ENCODE data around the gene MAML2. TPM values are rescaled to one million over a fixed set of nuclear protein-coding genes. Genes with fewer than 3 reads are reported as not detected.

Gene MAML2
- total RNA-seq, 1 experiment from 2014 or later, result 22.7 TPM

GRCh38 chr11:96388891-96389719 lies 46.1 kb upstream of the MAML2 start:
- intact Hi-C loops (cut with micrococcal nuclease; ENCODE audit: unreplicated experiment), result no loop called here
- Mint-ChIP-seq H3K27ac (ENCODE audit: unreplicated experiment) (peak overlapping the region; percentile 93), H3K9me3 (ENCODE audit: low read depth, unreplicated experiment) (peaks cover 3% of the 10 kb centered on the region), H3K4me3 (ENCODE audit: low read depth, unreplicated experiment) (peak overlapping the region; percentile 92), H3K27me3 (ENCODE audit: unreplicated experiment) (no peaks in the 10 kb centered on the region), H3K36me3 (ENCODE audit: insufficient read depth, unreplicated experiment) (peaks cover 34% of the 10 kb centered on the region), H3K4me1 (ENCODE audit: low read depth, unreplicated experiment) (peaks cover 33% of the 10 kb centered on the region)
- no peak for TF ChIP-seq CTCF (IDR thresholded peaks at IDR 0.05; ENCODE audit: unreplicated experiment)
- CTCF ChIA-PET, result interaction anchor here (0.7 to 1.5 kb wide), 6 partner anchors 46 to 599 kb away, joined by 3 to 9 read pairs (median 4); partner anchors contain the start of genes FAM76B, MAML2 and MTMR2
- TSS peak; percentile 35 for BruUV-seq (replicated peaks)
- DNase-seq, result no peak

- CTCF ChIA-PET, result no interaction called here
- Mint-ChIP-seq H3K4me1 (ENCODE audit: low read depth, unreplicated experiment) (peaks cover 17% of the 10 kb centered on the region), H3K36me3 (ENCODE audit: insufficient read depth, unreplicated experiment) (peaks cover 32% of the 10 kb centered on the region), H3K4me3 (ENCODE audit: low read depth, unreplicated experiment) (no peak overlapping the region), H3K9me3 (ENCODE audit: low read depth, unreplicated experiment) (no peaks in the 10 kb centered on the region), H3K27ac (ENCODE audit: unreplicated experiment) (no peak overlapping the region), H3K27me3 (ENCODE audit: unreplicated experiment) (no peaks in the 10 kb centered on the region)
- TF ChIP-seq CTCF (IDR thresholded peaks at IDR 0.05; ENCODE audit: unreplicated experiment), result no peak
- intact Hi-C loops (cut with micrococcal nuclease; ENCODE audit: unreplicated experiment), result no loop called here
- BruUV-seq (replicated peaks), result no TSS peak
- DNase-seq, result no peak
These were observed 42.2 kb upstream of the MAML2 start for GRCh38 chr11:96385187-96385586.

- Mint-ChIP-seq H3K27me3 (ENCODE audit: unreplicated experiment) (no peaks in the 10 kb centered on the region), H3K36me3 (ENCODE audit: insufficient read depth, unreplicated experiment) (peaks cover 22% of the 10 kb centered on the region), H3K9me3 (ENCODE audit: low read depth, unreplicated experiment) (no peaks in the 10 kb centered on the region), H3K27ac (ENCODE audit: unreplicated experiment) (no peak overlapping the region), H3K4me3 (ENCODE audit: low read depth, unreplicated experiment) (no peak overlapping the region), H3K4me1 (ENCODE audit: low read depth, unreplicated experiment) (peaks cover 15% of the 10 kb centered on the region)
- no TSS peak for BruUV-seq (replicated peaks)
- TF ChIP-seq CTCF (IDR thresholded peaks at IDR 0.05; ENCODE audit: unreplicated experiment), result no peak
- CTCF ChIA-PET, result no interaction called here
- no peak for DNase-seq
- intact Hi-C loops (cut with micrococcal nuclease; ENCODE audit: unreplicated experiment), result no loop called here
These were observed 41.2 kb upstream of the MAML2 start for GRCh38 chr11:96384156-96384555.

DNA sequence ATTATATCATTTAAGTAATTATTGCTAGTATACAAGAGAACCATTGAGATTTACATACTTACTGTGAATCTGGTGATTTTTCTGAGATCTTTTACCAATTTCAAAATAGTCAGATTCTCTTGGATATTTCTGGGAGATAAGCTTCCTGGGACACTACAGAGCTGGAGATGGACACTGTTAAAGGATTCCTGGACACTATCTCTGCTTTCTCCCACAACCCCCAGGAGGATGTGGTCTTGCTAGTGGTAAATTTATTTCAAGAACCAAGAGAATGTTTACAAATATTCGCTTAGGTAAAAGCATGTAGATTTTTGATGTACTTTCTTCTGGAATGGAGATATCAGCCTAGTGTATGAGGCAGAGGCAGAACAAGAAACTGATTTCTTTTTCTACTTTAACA lies 33.8 kb upstream of the MAML2 start:
- H3K27me3 Mint-ChIP-seq (ENCODE audit: unreplicated experiment), result no peaks in the 10 kb centered on the region
- H3K4me3 Mint-ChIP-seq (ENCODE audit: low read depth, unreplicated experiment), result no peak overlapping the region
- peaks cover 6% of the 10 kb centered on the region for H3K36me3 Mint-ChIP-seq (ENCODE audit: insufficient read depth, unreplicated experiment)
- no TSS peak for BruUV-seq (replicated peaks)
- no peaks in the 10 kb centered on the region for H3K4me1 Mint-ChIP-seq (ENCODE audit: low read depth, unreplicated experiment)
- CTCF ChIA-PET, result no interaction called here
- TF ChIP-seq CTCF (IDR thresholded peaks at IDR 0.05; ENCODE audit: unreplicated experiment), result no peak
- intact Hi-C loops (cut with micrococcal nuclease; ENCODE audit: unreplicated experiment), result no loop called here
- H3K9me3 Mint-ChIP-seq (ENCODE audit: low read depth, unreplicated experiment), result no peaks in the 10 kb centered on the region
- no peak overlapping the region for H3K27ac Mint-ChIP-seq (ENCODE audit: unreplicated experiment)
- DNase-seq, result no peak

All from Calu3 (cell line).